Measurements from ENCODE around the gene CNEP1R1.

The CNEP1R1 gene, protein sequence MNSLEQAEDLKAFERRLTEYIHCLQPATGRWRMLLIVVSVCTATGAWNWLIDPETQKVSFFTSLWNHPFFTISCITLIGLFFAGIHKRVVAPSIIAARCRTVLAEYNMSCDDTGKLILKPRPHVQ

DNA sequence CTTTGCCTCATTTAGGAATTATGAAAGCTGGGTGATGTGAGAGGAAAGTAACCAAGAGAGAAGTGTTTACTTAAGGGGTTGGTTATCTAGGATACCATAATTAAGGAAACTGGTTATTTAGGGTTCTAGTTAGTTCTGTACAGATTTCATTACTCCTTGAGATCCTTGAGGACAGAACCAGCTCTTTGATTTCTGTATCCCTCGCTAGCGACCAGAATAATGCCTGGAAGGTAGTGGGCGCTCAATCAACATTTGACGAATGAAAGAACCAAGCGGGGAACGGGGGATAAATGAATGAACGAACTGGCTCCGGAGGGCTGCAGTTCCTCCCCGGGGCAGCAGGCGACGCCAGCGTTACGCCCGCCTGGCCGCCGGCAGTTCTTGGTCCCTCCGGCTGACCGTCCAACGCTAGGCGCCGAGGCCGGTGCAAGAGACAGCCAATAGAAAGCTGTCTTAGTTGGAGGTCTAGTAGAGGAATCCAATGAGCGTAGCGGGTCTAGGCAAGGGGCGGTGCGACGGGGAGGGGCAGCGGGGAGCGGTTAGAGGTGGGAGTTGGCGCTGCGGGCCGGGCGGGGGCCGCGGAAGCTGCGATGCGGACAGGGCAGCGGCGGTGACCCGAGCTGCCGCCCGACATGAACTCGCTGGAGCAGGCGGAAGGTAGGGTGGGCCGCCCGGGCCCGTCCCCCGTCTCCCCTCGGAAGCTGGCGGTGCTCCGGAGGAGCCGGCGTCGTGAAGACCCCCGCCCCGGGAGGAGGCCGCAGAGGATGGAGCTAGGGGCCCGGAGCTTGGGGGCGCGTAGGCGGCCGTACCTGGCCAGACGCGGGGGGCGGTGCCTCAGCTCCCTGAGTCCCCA lies at the start of gene CNEP1R1:
Gene CNEP1R1 (plus strand): TSS at position 542 of the 853 bp plus-strand sequence. CDS start 91 bp downstream, at position 633.
- peak; percentile 97 for DNase-seq (ENCODE audit: low spot score)
- in situ Hi-C loops (cut with MboI; ENCODE audit: low pct_unique_long_range_greater_than_20kb, low sequenced_read_pairs, unreplicated experiment) = no loop called here
- peak; percentile 100 for TF ChIP-seq CTCF (IDR thresholded peaks at IDR 0.05; ENCODE audit: extremely low read depth, insufficient read depth, missing control alignments)

GRCh38 chr16:49977427-49977826 lies 47.6 kb upstream of the CNEP1R1 start:
- in situ Hi-C loops (cut with MboI; ENCODE audit: low pct_unique_long_range_greater_than_20kb, low sequenced_read_pairs, unreplicated experiment) = no loop called here
- no peak for DNase-seq (ENCODE audit: low spot score)
- no peak for TF ChIP-seq CTCF (IDR thresholded peaks at IDR 0.05; ENCODE audit: extremely low read depth, insufficient read depth, missing control alignments)

GRCh38 chr16:49978569-49979326 lies 46.3 kb upstream of the CNEP1R1 start:
- in situ Hi-C loops (cut with MboI; ENCODE audit: low pct_unique_long_range_greater_than_20kb, low sequenced_read_pairs, unreplicated experiment) = no loop called here
- DNase-seq (ENCODE audit: low spot score) = no peak
- TF ChIP-seq CTCF (IDR thresholded peaks at IDR 0.05; ENCODE audit: extremely low read depth, insufficient read depth, missing control alignments) = no peak

DNA sequence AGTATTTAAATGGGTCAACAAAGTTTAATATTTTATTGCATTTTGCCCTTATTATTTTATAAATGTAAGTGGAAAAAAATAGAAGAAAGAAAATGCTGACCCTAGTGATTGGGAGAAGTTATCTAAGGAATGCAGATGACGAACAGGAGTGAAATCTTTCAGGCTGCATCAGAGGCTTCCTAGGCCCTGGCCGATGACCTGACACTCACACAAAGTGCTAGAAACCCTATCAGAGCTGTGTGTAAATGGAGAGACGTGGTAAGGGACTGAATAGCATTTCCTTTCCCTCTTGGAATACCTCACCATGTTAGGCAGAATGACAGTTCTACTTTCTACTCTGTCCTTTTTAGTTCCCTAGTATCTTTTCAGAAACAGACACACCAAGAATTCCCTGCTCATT lies 44.9 kb upstream of the CNEP1R1 start:
- no peak for DNase-seq (ENCODE audit: low spot score)
- in situ Hi-C loops (cut with MboI; ENCODE audit: low pct_unique_long_range_greater_than_20kb, low sequenced_read_pairs, unreplicated experiment) = no loop called here
- TF ChIP-seq CTCF (IDR thresholded peaks at IDR 0.05; ENCODE audit: extremely low read depth, insufficient read depth, missing control alignments) = no peak

DNA sequence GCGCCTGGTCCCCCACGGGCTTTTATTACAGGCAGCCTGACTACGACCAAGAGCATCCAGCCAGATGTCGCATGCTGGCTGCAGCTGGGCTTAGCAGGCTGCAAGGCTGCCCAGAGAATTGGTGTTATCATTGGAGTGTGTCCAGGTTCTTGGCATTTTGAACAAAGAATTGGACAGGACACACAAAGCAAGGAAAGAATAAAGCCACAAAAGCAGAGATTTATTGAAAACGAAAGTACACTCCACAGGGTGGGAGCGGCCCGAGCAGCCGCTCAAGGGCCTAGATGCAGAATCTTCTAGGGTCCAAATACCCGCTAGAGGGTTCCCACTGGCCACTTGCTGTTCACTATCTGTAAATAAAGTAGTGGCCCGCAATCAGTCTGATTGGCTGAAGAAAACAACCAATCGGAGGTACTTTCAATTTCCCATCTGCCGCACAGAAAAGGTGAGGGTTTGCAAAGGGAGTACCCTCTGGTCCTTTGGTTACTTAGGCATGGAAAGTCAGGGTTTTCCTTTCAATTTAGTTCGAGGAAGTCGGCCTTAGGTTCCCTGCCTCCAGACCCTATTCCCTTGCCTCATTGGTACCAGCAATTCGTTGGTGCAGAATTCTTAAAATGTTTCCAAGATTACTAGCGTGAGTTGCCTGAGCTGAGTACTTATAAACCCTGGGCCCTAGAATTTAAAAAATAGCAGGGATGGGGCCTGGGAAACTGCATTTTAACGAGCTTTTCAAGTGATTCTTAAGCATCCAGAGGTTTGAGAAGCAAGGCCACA lies 38.5 kb upstream of the CNEP1R1 start:
- TF ChIP-seq CTCF (IDR thresholded peaks at IDR 0.05; ENCODE audit: extremely low read depth, insufficient read depth, missing control alignments) = no peak
- no peak for DNase-seq (ENCODE audit: low spot score)
- in situ Hi-C loops (cut with MboI; ENCODE audit: low pct_unique_long_range_greater_than_20kb, low sequenced_read_pairs, unreplicated experiment) = no loop called here

DNA sequence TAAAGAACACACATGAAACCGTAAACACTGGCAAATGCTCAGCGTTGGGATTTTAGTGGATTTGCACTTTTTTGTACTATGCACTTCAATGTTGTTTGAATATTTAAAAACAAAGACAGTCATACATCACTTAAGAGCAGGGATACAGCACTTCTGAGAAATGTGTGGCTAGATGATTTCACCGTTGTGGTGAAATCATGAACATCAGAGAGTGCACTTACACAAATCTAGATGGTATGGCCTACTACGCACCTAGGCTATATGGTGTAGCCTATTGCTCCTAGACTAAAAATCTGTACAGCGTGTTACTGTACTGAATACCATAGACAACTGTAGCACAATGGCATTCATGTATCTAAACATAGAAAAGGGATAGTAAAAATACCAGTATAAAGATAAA lies 37.6 kb upstream of the CNEP1R1 start:
- no peak for TF ChIP-seq CTCF (IDR thresholded peaks at IDR 0.05; ENCODE audit: extremely low read depth, insufficient read depth, missing control alignments)
- in situ Hi-C loops (cut with MboI; ENCODE audit: low pct_unique_long_range_greater_than_20kb, low sequenced_read_pairs, unreplicated experiment) = no loop called here
- DNase-seq (ENCODE audit: low spot score) = no peak

Measured in GM13977 (cell line).